Activated CD8-positive, alpha-beta memory T cell treated with anti-CD3 and anti-CD28 coated beads for 48 hours (primary cell): ENCODE data around the gene TMEM135.

Experiments used
- DNase-seq, 3 experiments: peaks; one replicate each; pipeline ENCODE4 v3.0.0-alpha.2; 2020; ENCODE audit warnings: low read depth in 2 of 3, low spot score in 2 of 3

The TMEM135 gene

DNA sequence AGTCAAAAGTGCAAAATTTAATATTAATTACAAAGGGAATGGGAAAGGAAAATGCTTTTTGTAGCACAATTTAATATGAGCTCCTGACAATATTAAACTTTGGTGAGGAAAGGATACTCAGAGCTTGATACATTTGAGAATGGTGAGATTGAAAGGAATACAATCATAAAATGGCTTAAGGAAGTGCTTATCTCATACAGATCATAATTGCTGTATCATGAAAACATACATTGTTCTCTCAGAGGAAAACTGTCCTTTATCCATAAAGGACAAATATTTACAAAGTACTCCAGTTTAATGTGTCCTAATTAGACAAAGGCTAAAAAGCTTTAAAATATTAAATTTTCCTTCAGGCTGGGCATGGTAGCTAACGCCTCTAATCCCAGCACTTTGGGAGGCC is 260.4 kb downstream of the TMEM135 start:
- DNase-seq, result no peak

GRCh38 chr11:87299041-87299481 is 261.3 kb downstream of the TMEM135 start:
- DNase-seq, result no peak

DNA sequence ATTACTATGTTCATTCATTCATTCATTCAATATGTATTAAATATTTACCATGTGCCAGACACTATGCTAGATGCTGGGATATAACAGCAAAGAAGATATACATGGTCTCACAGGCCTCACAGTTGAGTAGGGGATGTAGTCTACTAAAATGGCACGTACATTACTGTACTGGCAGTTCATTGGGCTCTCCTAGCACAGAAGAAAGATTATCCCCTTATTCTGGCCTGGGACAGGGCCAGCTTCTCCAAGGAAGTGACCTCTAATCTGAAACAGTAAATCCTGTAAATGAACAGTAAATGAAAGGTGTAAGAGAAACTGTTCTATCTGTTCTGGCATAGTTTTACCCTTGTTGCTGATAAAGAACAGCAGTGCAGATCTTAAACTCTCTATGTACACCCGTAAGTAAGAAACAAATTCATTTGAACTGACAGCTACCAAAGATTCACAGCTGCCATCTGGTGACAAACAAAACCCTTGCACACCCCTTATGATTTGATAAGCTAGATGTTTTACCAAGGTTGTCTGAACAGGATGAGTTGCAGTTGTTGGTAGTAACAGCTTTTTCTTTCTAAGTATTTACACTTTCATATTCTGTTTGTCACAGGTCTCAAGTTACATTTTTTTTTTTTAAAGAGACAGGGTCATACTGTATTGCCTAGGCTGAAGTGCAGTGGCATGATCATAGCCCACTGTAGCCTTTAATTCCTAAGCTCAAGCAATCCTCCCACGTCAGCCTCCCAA is 263.1 kb downstream of the TMEM135 start:
- DNase-seq, result no peak

DNA sequence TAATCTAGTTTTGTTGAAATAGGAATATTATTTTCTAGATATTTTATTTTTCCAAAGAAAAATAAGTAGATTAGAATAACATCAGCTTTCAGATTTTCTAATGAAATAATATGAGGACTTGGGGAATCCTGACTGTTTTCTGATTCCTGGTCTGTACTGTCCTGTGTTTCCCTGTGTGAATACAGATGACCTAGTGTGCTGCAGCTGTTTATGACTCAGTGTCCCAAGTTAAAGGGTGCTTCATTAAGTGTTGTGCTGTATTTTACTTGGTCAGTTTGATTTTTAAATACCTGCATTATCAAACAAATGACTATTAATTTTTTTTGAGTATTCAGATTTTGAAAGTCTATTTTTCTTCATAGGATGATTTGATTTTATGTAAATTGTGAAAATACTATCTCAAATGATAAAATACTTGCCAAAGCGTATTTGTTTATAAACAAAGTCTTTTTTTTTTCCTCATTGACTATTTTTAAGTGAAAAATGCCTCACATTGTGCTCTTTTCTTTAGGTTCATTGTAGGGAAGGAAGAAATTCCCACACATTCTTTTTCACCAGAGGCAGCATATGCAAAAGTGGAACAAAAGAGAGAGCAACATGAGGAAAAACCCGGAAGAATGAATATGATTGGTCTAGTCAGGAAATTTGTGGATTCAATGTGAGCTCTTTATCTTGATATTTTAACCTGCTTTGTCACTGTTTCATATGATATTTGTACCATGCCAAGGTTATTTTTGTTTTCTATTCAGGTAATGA is 264.2 kb downstream of the TMEM135 start:
- no peak for DNase-seq

GRCh38 chr11:87304412-87304811 is 266.7 kb downstream of the TMEM135 start:
- no peak for DNase-seq

DNA sequence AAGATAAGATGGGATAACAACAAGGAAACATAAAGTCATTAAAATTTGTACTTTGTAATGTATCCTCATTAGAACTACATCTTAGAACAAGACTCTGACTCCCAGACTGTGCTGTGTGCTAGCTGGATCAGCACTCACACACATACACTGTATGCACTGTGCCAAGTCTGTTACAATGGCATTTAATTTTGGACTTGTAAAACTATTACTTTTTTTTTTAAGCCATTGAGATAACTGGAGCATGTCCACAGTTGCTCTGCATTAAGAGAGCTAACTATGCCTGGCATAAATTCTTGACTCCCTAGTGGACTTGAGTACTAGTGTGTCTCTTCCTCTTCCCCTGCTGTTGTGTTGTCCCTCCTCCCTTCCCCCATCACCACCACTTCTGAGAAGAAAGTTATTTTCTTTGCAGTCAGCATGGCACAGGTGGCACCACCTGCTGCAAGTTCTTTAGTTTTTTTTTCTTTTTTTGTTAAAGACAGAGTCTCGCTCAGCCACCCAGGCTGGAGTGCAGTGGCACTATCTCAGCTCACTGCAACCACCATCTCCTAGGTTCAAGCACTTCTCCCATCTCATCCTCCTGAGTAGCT is 268.6 kb downstream of the TMEM135 start:
- no peak for DNase-seq

GRCh38 chr11:87307101-87307500 is 269.4 kb downstream of the TMEM135 start:
- DNase-seq, result no peak

- no peak for DNase-seq
These were observed 277.5 kb downstream of the TMEM135 start for GRCh38 chr11:87315229-87315628.

DNA sequence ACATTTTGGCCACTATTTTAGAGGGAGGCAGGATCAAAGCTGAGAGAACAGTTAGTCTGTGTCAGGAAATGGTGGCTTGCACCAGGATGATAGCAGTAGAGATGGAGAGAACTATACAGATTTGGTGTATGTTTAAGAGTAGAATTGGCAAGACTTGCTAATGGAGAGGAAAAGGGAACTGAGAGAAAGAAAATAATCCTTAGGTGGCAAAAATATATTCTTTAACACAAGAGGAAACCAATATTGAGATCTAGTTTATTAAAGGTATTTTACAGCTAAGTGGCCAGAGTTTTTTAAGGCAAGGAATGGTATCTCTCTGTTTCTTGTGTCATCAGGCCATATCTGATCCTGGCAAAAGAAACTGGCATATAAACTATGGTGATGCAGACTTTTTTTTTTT is 278.8 kb downstream of the TMEM135 start:
- DNase-seq, result no peak

- DNase-seq, result no peak
These were observed 279.7 kb downstream of the TMEM135 start for GRCh38 chr11:87317441-87317840.

GRCh38 chr11:87320123-87320522 is 282.4 kb downstream of the TMEM135 start:
- no peak for DNase-seq

DNA sequence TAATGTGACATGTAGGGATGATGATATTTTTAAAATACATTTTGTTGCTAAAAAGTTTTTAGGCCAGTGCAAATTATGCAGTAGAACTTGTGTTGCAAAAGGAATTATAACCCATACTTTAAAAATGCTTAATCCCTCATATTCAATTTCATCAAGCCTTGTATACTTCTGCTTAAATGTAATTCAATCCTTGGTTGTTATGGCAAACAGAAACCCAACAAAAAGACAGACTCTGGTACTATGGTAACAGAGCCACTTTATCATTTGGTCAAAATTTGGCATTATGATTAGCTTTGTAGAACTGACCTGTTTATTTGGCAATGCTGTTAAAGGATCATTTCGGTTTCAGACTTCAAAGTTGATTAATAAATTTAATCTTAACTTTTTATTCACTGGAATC is 284.8 kb downstream of the TMEM135 start:
- DNase-seq, result no peak

DNA sequence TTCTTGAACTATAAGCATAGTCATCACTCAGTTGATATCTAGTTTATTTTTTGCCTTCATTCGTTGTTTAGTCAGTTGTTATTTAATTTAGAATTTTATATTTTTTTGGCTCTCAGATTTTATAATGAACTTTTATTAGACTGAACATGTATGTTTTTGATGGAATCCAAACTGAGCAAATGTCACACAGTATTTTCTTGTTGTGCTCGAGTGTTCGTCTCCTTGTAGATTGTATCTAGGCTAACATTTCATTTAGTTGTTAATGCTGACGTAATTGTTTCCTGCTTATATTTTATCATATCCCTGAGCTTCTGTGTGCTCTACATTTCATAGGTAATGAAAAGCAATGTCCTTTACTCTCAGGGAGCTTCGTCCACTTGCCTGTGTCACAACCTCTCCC is 286.2 kb downstream of the TMEM135 start:
- no peak for DNase-seq

DNA sequence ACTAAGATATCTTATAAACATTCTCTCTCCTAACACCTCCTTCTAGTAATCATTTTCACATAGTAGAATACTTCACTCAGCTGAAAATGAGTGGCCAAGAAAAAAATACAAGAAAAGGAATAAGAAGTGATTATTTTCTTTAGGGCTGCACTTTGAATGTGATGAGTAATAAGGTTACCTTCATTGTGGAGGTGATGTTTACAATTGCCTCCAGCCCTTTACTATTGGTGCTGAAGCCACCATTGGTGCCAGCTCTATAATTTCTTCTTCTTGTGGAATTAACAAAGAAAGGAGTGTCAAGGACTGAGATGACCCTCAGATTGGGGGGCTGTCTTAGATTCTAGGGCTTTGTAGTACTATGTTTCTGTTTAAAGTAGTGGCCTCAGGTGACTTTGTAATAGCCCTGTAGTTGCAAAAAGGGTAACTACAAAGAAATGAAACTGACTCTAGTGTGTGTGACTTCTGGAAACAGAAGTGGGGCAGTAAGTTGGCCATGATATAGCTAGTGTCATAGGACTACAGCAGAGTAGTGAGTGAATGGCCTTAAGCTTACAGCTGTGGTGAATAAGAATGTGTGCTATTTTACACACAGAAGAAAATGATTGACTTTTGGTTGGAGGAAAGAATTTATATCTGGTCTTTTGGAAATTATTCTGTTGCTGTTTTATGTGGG is 287.2 kb downstream of the TMEM135 start:
- DNase-seq, result no peak

- DNase-seq, result no peak
These were observed 287.7 kb downstream of the TMEM135 start for GRCh38 chr11:87325490-87325872.

- DNase-seq, result no peak
These were observed 288.9 kb downstream of the TMEM135 start for GRCh38 chr11:87326594-87326993.

DNA sequence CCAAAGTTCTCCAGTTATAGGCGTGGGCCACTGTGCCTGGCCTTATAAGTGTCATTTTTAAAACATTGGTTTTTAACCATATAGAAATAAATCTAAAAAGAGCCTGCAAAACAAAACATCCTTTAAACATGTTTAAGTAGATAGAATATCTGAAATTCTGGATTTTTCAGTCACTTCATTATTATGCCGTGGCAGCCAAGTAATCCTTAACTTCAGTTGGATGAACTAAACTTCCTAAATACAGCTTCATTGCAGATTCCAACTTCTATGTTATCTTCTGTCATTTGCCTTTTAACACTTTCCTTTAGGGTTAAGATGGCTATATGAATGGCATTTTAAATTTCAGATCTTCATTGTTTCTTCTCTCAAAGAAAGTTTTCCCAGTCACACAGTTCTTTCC is 291.4 kb downstream of the TMEM135 start:
- DNase-seq, result no peak

GRCh38 chr11:87330187-87330601 is 292.5 kb downstream of the TMEM135 start:
- DNase-seq, result no peak

DNA sequence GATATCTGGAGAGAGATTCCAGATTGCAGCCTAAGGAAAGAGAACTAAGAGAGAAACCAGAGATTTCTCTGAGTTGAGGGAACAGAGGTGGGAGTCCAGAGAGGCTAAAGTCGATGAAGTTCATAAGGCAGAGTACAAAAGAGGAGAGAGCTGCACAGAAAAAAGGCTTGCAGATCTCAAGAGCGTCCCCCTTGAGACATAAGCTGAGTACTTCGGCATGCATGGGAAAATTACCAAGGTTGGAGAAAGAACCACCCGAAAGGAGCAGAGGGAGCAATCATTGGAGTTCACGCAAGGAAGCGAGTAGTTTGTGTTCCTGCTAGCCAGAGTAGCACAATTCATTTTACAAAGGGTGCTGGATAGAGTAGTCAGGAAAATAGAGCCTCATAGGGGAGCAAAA is 293.5 kb downstream of the TMEM135 start:
- no peak for DNase-seq

- no peak for DNase-seq
These were observed 300.4 kb downstream of the TMEM135 start for GRCh38 chr11:87338046-87338639.

- no peak for DNase-seq
These were observed 301.7 kb downstream of the TMEM135 start for GRCh38 chr11:87339416-87339815.
